Activated CD8-positive, alpha-beta T cell treated with anti-CD3 and anti-CD28 coated beads for 36 hours (primary cell): ENCODE data around the gene SERGEF. TPM values are rescaled to one million over a fixed set of nuclear protein-coding genes. Genes with fewer than 3 reads are reported as not detected.
A peak's percentile ranks its signal among the peaks of the same experiment; 100 is the strongest.

Experiments used
- ATAC-seq: fragments of 200-7000 bp; cut with Tn5 transposase; one replicate; pipeline ENCODE4 v1.10.0; 2021; ENCODE audit warnings: mild to moderate bottlenecking, moderate library complexity
- CTCF ChIA-PET: fragments of 350-600 bp; sonication (Branson Sonifier 250); formaldehyde crosslinking; loops from one replicate; lab custom pipeline; 2021; ENCODE audit warnings: antibody characterized with exemption; lab: Charles Lee
- POLR2A ChIA-PET: fragments of 350-600 bp; sonication (Branson Sonifier 250); formaldehyde crosslinking; loops from one replicate; lab custom pipeline; 2021; ENCODE audit warnings: antibody characterized with exemption; lab: Charles Lee
- DNase-seq: peaks from one replicate; pipeline ENCODE4 v3.0.0-alpha.2; 2020
- H3K27ac Mint-ChIP-seq: one replicate; pipeline ENCODE4 v1.8.0; 2021; ENCODE audit warnings: mild to moderate bottlenecking, mixed read lengths
- H3K27me3 Mint-ChIP-seq: one replicate; pipeline ENCODE4 v1.8.0; 2021; ENCODE audit warnings: mixed read lengths
- H3K36me3 Mint-ChIP-seq: one replicate; pipeline ENCODE4 v1.8.0; 2021; ENCODE audit warnings: low read depth, mixed read lengths
- H3K4me1 Mint-ChIP-seq: one replicate; pipeline ENCODE4 v1.8.0; 2021; ENCODE audit warnings: low read depth, mixed read lengths
- H3K4me3 Mint-ChIP-seq: one replicate; pipeline ENCODE4 v1.8.0; 2021; ENCODE audit warnings: mild to moderate bottlenecking, moderate library complexity, mixed read lengths
- H3K9me3 Mint-ChIP-seq: one replicate; pipeline ENCODE4 v1.8.0; 2021; ENCODE audit warnings: mixed read lengths
- intact Hi-C: fragments of 100-400 bp; cut with micrococcal nuclease; formaldehyde crosslinking; loops from one replicate; pipeline ENCODE4 v1.10.0; 2022
- total RNA-seq, 2 experiments: library from RNA; stranded (reverse); gene quantifications; one replicate each; pipeline ENCODE4 v1.2.3, GENCODE V29; 2021
- TF ChIP-seq, protein P1 (sequence below): fragments of 200-600 bp; IDR thresholded peaks from one replicate; pipeline ENCODE4 v1.8.0; 2022; ENCODE audit warnings: antibody characterized with exemption, mild to moderate bottlenecking

The SERGEF gene
- total RNA-seq, 2 experiments from 2014 or later = 56.2 to 64.4 TPM

DNA sequence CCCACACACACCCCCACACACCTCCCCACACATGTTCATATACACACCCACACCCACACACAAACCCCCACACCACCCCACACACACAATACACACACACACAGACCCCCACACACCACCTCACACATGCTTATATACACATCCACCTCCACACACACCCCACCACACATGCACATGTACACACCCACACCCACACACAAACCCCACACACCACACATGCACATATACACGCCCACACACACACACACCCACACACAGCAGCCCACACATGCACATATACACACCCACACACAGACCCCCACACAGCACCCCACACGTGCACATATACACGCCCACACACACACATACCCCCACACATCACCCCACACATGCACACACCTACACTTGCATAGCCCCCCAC, 249.1 kb downstream of the SERGEF start:
- TF ChIP-seq, protein P1, sequence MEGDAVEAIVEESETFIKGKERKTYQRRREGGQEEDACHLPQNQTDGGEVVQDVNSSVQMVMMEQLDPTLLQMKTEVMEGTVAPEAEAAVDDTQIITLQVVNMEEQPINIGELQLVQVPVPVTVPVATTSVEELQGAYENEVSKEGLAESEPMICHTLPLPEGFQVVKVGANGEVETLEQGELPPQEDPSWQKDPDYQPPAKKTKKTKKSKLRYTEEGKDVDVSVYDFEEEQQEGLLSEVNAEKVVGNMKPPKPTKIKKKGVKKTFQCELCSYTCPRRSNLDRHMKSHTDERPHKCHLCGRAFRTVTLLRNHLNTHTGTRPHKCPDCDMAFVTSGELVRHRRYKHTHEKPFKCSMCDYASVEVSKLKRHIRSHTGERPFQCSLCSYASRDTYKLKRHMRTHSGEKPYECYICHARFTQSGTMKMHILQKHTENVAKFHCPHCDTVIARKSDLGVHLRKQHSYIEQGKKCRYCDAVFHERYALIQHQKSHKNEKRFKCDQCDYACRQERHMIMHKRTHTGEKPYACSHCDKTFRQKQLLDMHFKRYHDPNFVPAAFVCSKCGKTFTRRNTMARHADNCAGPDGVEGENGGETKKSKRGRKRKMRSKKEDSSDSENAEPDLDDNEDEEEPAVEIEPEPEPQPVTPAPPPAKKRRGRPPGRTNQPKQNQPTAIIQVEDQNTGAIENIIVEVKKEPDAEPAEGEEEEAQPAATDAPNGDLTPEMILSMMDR = no peak
- no peak overlapping the region for H3K27ac Mint-ChIP-seq
- intact Hi-C loops = no loop called here
- no peak overlapping the region for H3K4me3 Mint-ChIP-seq
- H3K4me1 Mint-ChIP-seq = no peaks in the 10 kb centered on the region
- ChIA-PET CTCF (no interaction called here), POLR2A (no interaction called here)
- no peaks in the 10 kb centered on the region for H3K9me3 Mint-ChIP-seq
- ATAC-seq = no peak
- no peak for DNase-seq
- H3K36me3 Mint-ChIP-seq = no peaks in the 10 kb centered on the region
- H3K27me3 Mint-ChIP-seq = peaks cover 3% of the 10 kb centered on the region

DNA sequence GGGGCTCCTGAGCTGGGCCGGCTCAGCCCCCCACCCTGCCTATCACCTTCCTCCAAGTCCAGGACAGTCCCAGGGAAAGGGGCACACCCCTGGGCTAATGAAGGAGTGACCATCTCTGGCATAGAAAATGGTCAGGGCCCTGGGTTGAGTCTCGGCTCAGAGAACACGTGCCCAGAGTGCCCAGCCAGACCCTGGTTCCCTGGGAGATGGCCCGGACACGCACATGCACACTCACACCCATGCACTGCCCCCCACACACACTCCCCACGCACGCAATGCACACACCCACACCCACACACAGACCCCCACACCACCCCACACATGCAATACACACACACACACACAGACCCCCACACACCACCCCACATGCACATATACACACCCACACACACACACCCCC, 249.6 kb downstream of the SERGEF start:
- TF ChIP-seq, protein P1 = no peak
- Mint-ChIP-seq H3K4me1 (no peaks in the 10 kb centered on the region), H3K9me3 (no peaks in the 10 kb centered on the region), H3K4me3 (no peak overlapping the region), H3K27me3 (peaks cover 3% of the 10 kb centered on the region), H3K27ac (no peak overlapping the region), H3K36me3 (no peaks in the 10 kb centered on the region)
- ATAC-seq = no peak
- ChIA-PET CTCF (no interaction called here), POLR2A (no interaction called here)
- intact Hi-C loops = no loop called here
- no peak for DNase-seq

DNA sequence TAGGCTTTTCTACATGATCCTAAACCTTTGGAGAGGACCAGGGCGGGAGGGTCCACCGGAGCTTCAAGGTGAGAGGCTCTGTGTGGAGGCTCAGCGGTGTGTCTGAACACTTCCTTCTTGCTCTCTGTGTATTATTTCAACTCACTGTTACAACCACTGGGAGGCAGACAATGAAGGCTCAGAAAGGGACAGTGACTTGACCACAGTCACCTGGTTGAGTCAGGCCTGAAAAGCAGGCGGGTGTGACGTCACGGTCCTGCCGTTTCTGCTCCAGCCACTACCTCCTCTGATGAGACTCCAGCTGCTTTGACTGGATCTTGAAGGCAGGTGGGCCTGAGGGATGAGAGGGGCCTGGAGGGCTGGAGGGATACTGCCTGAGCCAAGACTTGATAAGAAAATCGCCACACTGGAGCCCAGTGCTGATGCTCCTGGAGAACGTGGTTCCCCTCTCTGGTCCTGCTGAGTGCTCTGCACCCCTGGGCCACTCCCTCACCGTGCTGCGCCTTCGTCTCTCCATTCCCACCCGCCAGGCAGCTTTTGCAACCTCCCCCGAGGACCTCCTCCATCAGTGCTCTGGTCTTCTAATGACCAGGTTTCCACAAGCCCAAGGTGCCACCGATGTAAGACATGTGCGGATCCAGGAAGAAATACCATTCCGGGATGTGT, 250.4 kb downstream of the SERGEF start:
- POLR2A ChIA-PET = no interaction called here
- TF ChIP-seq, protein P1 = no peak
- no peaks in the 10 kb centered on the region for H3K4me1 Mint-ChIP-seq
- H3K4me3 Mint-ChIP-seq = no peak overlapping the region
- peaks cover 3% of the 10 kb centered on the region for H3K27me3 Mint-ChIP-seq
- no peaks in the 10 kb centered on the region for H3K9me3 Mint-ChIP-seq
- intact Hi-C loops = no loop called here
- no peak overlapping the region for H3K27ac Mint-ChIP-seq
- CTCF ChIA-PET = no interaction called here
- no peaks in the 10 kb centered on the region for H3K36me3 Mint-ChIP-seq
- no peak for DNase-seq
- ATAC-seq = no peak

DNA sequence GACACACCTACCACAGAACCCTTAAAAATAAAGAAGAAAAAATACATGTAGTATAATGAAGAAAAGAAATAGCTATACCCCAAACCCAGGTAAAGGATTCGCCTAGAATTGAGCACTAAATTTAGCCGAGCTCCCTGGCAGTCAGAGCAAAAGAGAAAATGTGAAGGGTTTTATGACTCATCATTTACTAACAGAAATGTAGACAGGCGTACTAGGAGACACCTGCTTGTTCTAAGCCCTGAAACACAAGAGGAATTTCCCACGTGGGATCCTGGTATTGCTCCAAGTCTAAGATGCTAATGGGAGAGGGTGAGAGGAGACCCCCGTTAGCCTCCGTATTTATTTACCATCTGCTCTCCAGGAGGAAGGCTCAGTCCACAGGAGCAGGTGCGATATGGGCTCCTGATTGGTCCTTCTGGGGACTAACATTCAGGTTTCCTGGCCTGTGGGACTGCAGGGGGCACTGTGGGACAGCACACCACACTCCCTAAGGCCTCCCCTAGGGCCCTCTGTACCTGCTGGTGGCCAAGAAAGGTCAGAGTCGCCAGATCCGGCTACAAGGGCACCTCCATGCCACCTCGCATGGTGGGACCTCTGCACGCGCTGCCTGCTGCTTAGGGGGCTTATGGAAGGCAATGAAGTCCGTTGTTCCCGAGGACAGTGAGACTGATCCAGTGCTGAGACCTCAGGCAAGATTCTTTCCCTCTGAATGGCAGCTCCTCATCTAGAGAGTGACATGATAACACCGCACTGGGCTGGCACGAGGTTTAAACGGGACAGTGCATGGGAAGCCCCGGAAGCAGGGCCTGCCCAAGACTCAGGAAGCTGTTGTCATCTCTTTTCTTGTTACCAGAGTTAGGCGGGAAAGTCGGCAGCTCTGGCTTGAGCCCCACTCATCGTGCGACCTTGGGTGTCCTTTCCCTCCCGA, 252.5 kb downstream of the SERGEF start:
- CTCF ChIA-PET = interaction anchor here (0.6 to 1.6 kb wide), 7 partner anchors 29 to 218 kb away, joined by 3 to 6 read pairs (median 3); no protein-coding TSS in a partner anchor
- intact Hi-C loops = no loop called here
- H3K27ac Mint-ChIP-seq = no peak overlapping the region

More for the DNA sequence above, 252.5 kb downstream of the SERGEF start:
- no peaks in the 10 kb centered on the region for H3K36me3 Mint-ChIP-seq
- peaks cover 3% of the 10 kb centered on the region for H3K27me3 Mint-ChIP-seq
- ATAC-seq (peak; percentile 88), DNase-seq (peak; percentile 62)
- H3K4me3 Mint-ChIP-seq = no peak overlapping the region
- no peaks in the 10 kb centered on the region for H3K4me1 Mint-ChIP-seq
- TF ChIP-seq, protein P1 = no peak
- POLR2A ChIA-PET = no interaction called here
- no peaks in the 10 kb centered on the region for H3K9me3 Mint-ChIP-seq
